ENCODE data around the gene URB2.

DNA sequence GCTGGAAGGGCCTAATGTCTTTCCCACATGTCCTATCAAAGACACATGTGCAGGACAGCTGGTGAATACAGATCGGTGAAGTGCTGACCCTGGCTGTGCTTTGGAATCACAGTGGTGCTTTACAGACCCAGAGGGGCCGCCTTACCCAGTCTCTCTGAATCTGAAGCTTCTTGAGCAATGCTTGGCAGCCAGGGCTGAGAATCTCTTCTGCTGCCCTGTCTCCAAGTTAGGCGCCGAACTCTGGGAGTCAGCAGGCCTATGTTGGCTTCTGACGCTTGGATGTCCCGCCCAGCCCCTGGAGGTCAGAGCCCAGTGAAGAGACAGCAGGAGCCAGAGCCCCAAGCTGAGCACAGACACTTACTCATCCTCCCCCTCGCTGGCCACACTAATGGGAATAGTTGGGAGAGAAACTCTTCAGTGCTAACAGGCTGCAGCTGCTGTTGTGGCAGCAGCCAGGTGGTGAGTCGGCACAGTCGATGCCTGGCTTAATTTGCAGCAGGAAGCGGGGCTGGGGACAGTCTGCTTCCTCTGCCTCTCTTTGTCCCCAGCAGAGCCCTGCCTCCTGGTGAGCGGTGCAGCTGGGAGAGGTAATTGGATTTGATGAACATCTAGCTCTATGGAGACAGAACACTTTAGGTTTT lies 68.1 kb downstream of the URB2 start:
- TF ChIP-seq RAD21 (IDR thresholded peaks at IDR 0.05; ENCODE audit: low read depth) (no peak), POLR2A (IDR thresholded peaks at IDR 0.05; ENCODE audit: borderline replicate concordance, extremely low read depth, insufficient read depth, insufficient read length) (no peak), EGR1 (IDR thresholded peaks at IDR 0.05; ENCODE audit: low read depth) (no peak), EZH2 (IDR thresholded peaks at IDR 0.05) (no peak)
- TF ChIP-seq, protein P1, sequence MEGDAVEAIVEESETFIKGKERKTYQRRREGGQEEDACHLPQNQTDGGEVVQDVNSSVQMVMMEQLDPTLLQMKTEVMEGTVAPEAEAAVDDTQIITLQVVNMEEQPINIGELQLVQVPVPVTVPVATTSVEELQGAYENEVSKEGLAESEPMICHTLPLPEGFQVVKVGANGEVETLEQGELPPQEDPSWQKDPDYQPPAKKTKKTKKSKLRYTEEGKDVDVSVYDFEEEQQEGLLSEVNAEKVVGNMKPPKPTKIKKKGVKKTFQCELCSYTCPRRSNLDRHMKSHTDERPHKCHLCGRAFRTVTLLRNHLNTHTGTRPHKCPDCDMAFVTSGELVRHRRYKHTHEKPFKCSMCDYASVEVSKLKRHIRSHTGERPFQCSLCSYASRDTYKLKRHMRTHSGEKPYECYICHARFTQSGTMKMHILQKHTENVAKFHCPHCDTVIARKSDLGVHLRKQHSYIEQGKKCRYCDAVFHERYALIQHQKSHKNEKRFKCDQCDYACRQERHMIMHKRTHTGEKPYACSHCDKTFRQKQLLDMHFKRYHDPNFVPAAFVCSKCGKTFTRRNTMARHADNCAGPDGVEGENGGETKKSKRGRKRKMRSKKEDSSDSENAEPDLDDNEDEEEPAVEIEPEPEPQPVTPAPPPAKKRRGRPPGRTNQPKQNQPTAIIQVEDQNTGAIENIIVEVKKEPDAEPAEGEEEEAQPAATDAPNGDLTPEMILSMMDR (IDR thresholded peaks at IDR 0.05 in 2 of 3, conservative IDR thresholded peaks at IDR 0.05 in 1 of 3; ENCODE audit: borderline replicate concordance in 1 of 3, insufficient read depth in 1 of 3, low read depth in 2 of 3, low read length in 2 of 3), result no peak
